Measurements from ENCODE around the gene PTGFRN.

Gene PTGFRN

GRCh38 chr1:117025568-117025967, 115.9 kb downstream of the PTGFRN start:
- Histone ChIP-seq H3K9me3 (no peaks in the 10 kb centered on the region), H3K4me1 (no peaks in the 10 kb centered on the region), H3K36me3 (no peaks in the 10 kb centered on the region), H3K4me3 (ENCODE audit: low read depth, low read length) (no peak overlapping the region), H3K27me3 (no peaks in the 10 kb centered on the region)
- no peak for TF ChIP-seq CTCF (IDR thresholded peaks at IDR 0.05; ENCODE audit: low read depth, low read length)
- no peak for DNase-seq

- DNase-seq, result no peak
- no peaks in the 10 kb centered on the region for H3K36me3 ChIP-seq
- no peaks in the 10 kb centered on the region for H3K4me1 ChIP-seq
- TF ChIP-seq CTCF (IDR thresholded peaks at IDR 0.05; ENCODE audit: low read depth, low read length), result no peak
- no peaks in the 10 kb centered on the region for H3K27me3 ChIP-seq
- H3K9me3 ChIP-seq, result no peaks in the 10 kb centered on the region
- no peak overlapping the region for H3K4me3 ChIP-seq (ENCODE audit: low read depth, low read length)
Measured at GRCh38 chr1:117026361-117026760, 116.6 kb downstream of the PTGFRN start.

GRCh38 chr1:117029685-117030084, 120.0 kb downstream of the PTGFRN start:
- no peak for DNase-seq
- no peaks in the 10 kb centered on the region for H3K9me3 ChIP-seq

GRCh38 chr1:117030271-117030877, 120.7 kb downstream of the PTGFRN start:
- no peaks in the 10 kb centered on the region for H3K4me1 ChIP-seq
- no peaks in the 10 kb centered on the region for H3K9me3 ChIP-seq
- no peak for DNase-seq
- no peaks in the 10 kb centered on the region for H3K27me3 ChIP-seq
- no peak for TF ChIP-seq CTCF (IDR thresholded peaks at IDR 0.05; ENCODE audit: low read depth, low read length)
- no peaks in the 10 kb centered on the region for H3K36me3 ChIP-seq
- no peak overlapping the region for H3K4me3 ChIP-seq (ENCODE audit: low read depth, low read length)

More at GRCh38 chr1:117029685-117030084, 120.0 kb downstream of the PTGFRN start:
- Histone ChIP-seq H3K36me3 (no peaks in the 10 kb centered on the region), H3K4me1 (no peaks in the 10 kb centered on the region), H3K27me3 (no peaks in the 10 kb centered on the region), H3K4me3 (ENCODE audit: low read depth, low read length) (no peak overlapping the region)
- TF ChIP-seq CTCF (IDR thresholded peaks at IDR 0.05; ENCODE audit: low read depth, low read length), result no peak

- H3K36me3 ChIP-seq, result no peaks in the 10 kb centered on the region
- no peak overlapping the region for H3K4me3 ChIP-seq (ENCODE audit: low read depth, low read length)
- TF ChIP-seq CTCF (IDR thresholded peaks at IDR 0.05; ENCODE audit: low read depth, low read length), result no peak
- H3K9me3 ChIP-seq, result no peaks in the 10 kb centered on the region
- H3K27me3 ChIP-seq, result no peaks in the 10 kb centered on the region
- H3K4me1 ChIP-seq, result no peaks in the 10 kb centered on the region
- no peak for DNase-seq
Measured at GRCh38 chr1:117032266-117032665, 122.5 kb downstream of the PTGFRN start.

- Histone ChIP-seq H3K9me3 (no peaks in the 10 kb centered on the region), H3K4me1 (no peaks in the 10 kb centered on the region), H3K4me3 (ENCODE audit: low read depth, low read length) (no peak overlapping the region), H3K36me3 (no peaks in the 10 kb centered on the region), H3K27me3 (no peaks in the 10 kb centered on the region)
- no peak for TF ChIP-seq CTCF (IDR thresholded peaks at IDR 0.05; ENCODE audit: low read depth, low read length)
- no peak for DNase-seq
Measured at GRCh38 chr1:117032681-117033539, 123.2 kb downstream of the PTGFRN start.

Measured in BE2C (cell line).